Measurements from ENCODE around the gene PHF21A.

PHF21A gene

GRCh38 chr11:45929486-45930030 is 191.7 kb downstream of the PHF21A start:
- peak overlapping the region; percentile 100 for H3K27ac ChIP-seq
- DNase-seq (ENCODE audit: low spot score), result peak; percentile 49
- TF ChIP-seq CTCF (conservative IDR thresholded peaks at IDR 0.05; ENCODE audit: low read depth), result no peak
- CTCF ChIA-PET, result interaction anchor here (1.0 kb wide), 1 partner anchor 86 kb away, joined by 3 read pairs; no protein-coding TSS in a partner anchor
- POLR2A ChIA-PET (ENCODE audit: low non-redundant PET), result interaction anchor here (0.7 kb wide), 1 partner anchor 1460 kb away, joined by 7 read pairs; no protein-coding TSS in a partner anchor

- peak overlapping the region; percentile 100 for H3K27ac ChIP-seq
- no peak for TF ChIP-seq CTCF (conservative IDR thresholded peaks at IDR 0.05; ENCODE audit: low read depth)
- POLR2A ChIA-PET (ENCODE audit: low non-redundant PET), result no interaction called here
- CTCF ChIA-PET, result interaction anchor here (1.0 kb wide), 1 partner anchor 36 kb away, joined by 4 read pairs; no protein-coding TSS in a partner anchor
- peak; percentile 53 for DNase-seq (ENCODE audit: low spot score)
Measured at GRCh38 chr11:45928535-45929215, 192.6 kb downstream of the PHF21A start.

- ChIA-PET POLR2A (ENCODE audit: low non-redundant PET) (no interaction called here), CTCF (interaction anchor here (1.0 kb wide), 1 partner anchor 37 kb away, joined by 4 read pairs; no protein-coding TSS in a partner anchor)
- no peak for TF ChIP-seq CTCF (conservative IDR thresholded peaks at IDR 0.05; ENCODE audit: low read depth)
- no peak for DNase-seq (ENCODE audit: low spot score)
- peak overlapping the region; percentile 100 for H3K27ac ChIP-seq
Measured at GRCh38 chr11:45927684-45928413, 193.4 kb downstream of the PHF21A start.

- POLR2A ChIA-PET (ENCODE audit: low non-redundant PET), result no interaction called here
- CTCF ChIA-PET, result no interaction called here
- TF ChIP-seq CTCF (conservative IDR thresholded peaks at IDR 0.05; ENCODE audit: low read depth), result no peak
- H3K27ac ChIP-seq, result peak overlapping the region; percentile 100
- no peak for DNase-seq (ENCODE audit: low spot score)
Measured at GRCh38 chr11:45927332-45927683, 193.9 kb downstream of the PHF21A start.

GRCh38 chr11:45926536-45927331 is 194.5 kb downstream of the PHF21A start:
- no peak for DNase-seq (ENCODE audit: low spot score)
- POLR2A ChIA-PET (ENCODE audit: low non-redundant PET), result no interaction called here
- peak overlapping the region; percentile 100 for H3K27ac ChIP-seq
- TF ChIP-seq CTCF (conservative IDR thresholded peaks at IDR 0.05; ENCODE audit: low read depth), result no peak
- CTCF ChIA-PET, result interaction anchor here (0.6 kb wide), 1 partner anchor 69 kb away, joined by 4 read pairs; no protein-coding TSS in a partner anchor

- no peak for TF ChIP-seq CTCF (conservative IDR thresholded peaks at IDR 0.05; ENCODE audit: low read depth)
- H3K27ac ChIP-seq, result peak overlapping the region; percentile 100
- no peak for DNase-seq (ENCODE audit: low spot score)
- ChIA-PET POLR2A (ENCODE audit: low non-redundant PET) (no interaction called here), CTCF (interaction anchor here (0.6 kb wide), 1 partner anchor 69 kb away, joined by 4 read pairs; no protein-coding TSS in a partner anchor)
Measured at GRCh38 chr11:45926001-45926401, 195.3 kb downstream of the PHF21A start.

All from RWPE1 (cell line).